Neutrophil (primary cell): ENCODE results near the gene SERPINA1.
A peak's percentile ranks its signal among the peaks of the same experiment; 100 is the strongest.

Source experiments
- H3K27ac ChIP-seq: fragments of 200-600 bp; sonication (generic); 2 replicates; pipeline ENCODE4 v1.5.1; 2016; ENCODE audit warnings: mild to moderate bottlenecking, moderate library complexity
- H3K27me3 ChIP-seq: fragments of 200-600 bp; sonication (generic); 2 replicates; pipeline ENCODE4 v1.6.0; 2016; ENCODE audit warnings: mild to moderate bottlenecking
- H3K36me3 ChIP-seq: fragments of 200-600 bp; sonication (generic); 2 replicates; pipeline ENCODE4 v1.5.1; 2017
- H3K4me1 ChIP-seq, 2 experiments: fragments of 200-600 bp in 1 of 2; sonication (generic) in 1 of 2; 1 replicate in 1 of 2; 2 replicates in 1 of 2; pipeline versions ENCODE4 v1.5.1 to v1.6.1; 2013 to 2016; ENCODE audit warnings: low read depth in 1 of 2, low read length in 1 of 2, mild to moderate bottlenecking in 1 of 2, moderate library complexity in 1 of 2; ENCODE audit not compliant: control insufficient read depth in 1 of 2, insufficient read depth in 1 of 2
- H3K4me3 ChIP-seq, 2 experiments: fragments of 200-600 bp in 1 of 2; sonication (generic) in 1 of 2; 1 replicate in 1 of 2; 2 replicates in 1 of 2; pipeline ENCODE4 v1.5.1; 2013 to 2016; ENCODE audit warnings: low read depth in 1 of 2, low read length in 1 of 2, mild to moderate bottlenecking in 1 of 2, moderate library complexity in 1 of 2
- H3K9me3 ChIP-seq: fragments of 200-600 bp; sonication (generic); 2 replicates; pipeline ENCODE4 v1.5.1; 2016
- CTCF ChIP-seq: fragments of 200-600 bp; sonication (generic); IDR thresholded peaks from 2 replicates; pipeline ENCODE4 v1.5.1; 2016; ENCODE audit warnings: antibody characterized with exemption

The SERPINA1 gene

GRCh38 chr14:94368243-94368590 is 20.2 kb downstream of the SERPINA1 start:
- Histone ChIP-seq H3K4me1 (peaks cover 0 to 4% of the 10 kb centered on the region in 2 experiments), H3K4me3 (no peak overlapping the region), H3K27me3 (no peaks in the 10 kb centered on the region), H3K36me3 (no peaks in the 10 kb centered on the region), H3K9me3 (no peaks in the 10 kb centered on the region), H3K27ac (no peak overlapping the region)
- no peak for TF ChIP-seq CTCF

DNA sequence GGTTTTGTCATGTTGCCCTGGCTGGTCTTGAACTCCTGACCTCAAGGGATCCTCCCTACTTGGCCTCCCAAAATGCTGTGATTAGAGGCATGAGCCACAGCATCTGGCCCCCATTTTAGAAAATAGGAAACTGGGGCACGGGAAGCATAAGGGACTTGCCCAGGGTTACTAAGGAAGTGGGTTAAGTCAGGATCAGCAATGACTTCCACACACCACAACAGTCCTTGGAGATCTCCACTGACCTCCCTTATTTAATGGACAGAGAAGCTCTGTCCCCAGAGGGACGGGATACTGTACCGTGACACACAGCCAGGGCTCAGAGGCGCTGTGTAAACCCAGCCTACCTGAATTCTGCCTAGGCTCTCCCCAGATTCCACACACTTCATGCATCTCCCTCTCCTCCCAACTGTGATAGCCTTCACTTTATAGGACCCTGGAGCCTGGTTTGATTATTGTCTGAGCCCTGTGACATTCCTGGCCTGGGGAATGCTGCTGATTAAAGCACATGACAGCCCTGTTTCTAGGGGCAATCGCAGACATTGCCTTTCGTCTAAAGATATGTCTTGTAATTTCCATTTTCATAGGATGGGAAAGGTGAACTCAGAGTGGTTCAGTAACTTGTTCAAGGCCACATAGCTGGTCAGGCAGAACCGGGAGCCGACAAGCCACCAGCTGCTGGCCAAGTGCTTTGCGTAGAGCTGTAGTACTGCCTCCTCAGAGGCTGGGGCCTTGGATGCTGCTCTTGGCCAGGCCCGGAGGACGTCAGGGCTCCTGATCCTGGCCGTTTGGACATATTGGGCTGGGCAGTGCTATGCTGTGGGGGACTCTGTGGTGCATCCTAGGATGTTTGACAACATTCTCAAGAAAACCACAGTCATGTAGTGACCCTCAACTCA is 20.8 kb downstream of the SERPINA1 start:
- Histone ChIP-seq H3K4me3 (no peak overlapping the region), H3K4me1 (peaks cover 0 to 4% of the 10 kb centered on the region in 2 experiments), H3K36me3 (no peaks in the 10 kb centered on the region), H3K27ac (peak overlapping the region; percentile 23), H3K9me3 (no peaks in the 10 kb centered on the region), H3K27me3 (no peaks in the 10 kb centered on the region)
- TF ChIP-seq CTCF = no peak

DNA sequence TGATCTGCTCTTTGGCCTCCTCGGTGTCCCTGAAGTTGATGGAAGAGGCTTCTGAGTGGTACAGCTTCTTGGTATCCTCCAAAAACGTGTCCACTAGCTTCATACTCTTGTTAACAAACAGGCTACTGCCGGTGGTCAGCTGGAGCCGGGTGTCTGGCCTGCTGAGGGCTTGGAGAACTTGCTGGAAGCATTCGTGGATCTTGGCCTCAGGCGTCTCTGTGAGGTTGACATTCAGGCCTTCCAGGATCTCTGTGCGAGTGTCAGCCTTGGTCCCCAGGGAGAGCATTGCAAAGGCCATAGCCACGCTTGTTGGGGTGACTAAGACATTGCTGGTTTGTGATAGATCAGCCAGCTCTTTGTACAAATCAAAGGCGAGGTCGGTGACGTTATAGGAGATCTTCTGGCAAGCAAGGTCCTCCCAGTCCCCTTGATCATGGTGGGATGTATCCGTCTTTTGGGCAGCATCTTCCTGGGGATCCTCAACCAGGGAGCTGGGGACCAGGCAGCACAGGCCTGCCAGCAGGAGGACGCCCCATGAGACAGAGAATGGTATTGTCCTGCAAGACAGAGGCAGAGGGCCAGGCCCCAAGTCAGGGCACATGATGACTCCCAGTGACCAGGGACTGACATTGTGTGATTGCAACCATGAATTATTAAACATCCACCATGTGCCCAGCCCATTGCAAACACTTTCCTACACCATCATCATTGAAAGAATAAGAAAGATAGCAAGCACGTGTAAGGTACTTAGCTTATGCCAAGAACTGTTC is 22.1 kb downstream of the SERPINA1 start, which contains the start of gene SERPINA2:
TSS of gene SERPINA2 (minus strand) at position 553 of the 770 bp plus-strand sequence.
- H3K27ac ChIP-seq = peak within 1 kb of the TSS; percentile 23
- H3K27me3 ChIP-seq = no peaks in the 10 kb centered on the region
- H3K36me3 ChIP-seq = no peaks in the 10 kb centered on the region
- TF ChIP-seq CTCF = no peak
- H3K9me3 ChIP-seq = no peaks in the 10 kb centered on the region
- peaks cover 0 to 4% of the 10 kb centered on the region in 2 experiments for H3K4me1 ChIP-seq
- H3K4me3 ChIP-seq = no peak within 1 kb of the TSS

DNA sequence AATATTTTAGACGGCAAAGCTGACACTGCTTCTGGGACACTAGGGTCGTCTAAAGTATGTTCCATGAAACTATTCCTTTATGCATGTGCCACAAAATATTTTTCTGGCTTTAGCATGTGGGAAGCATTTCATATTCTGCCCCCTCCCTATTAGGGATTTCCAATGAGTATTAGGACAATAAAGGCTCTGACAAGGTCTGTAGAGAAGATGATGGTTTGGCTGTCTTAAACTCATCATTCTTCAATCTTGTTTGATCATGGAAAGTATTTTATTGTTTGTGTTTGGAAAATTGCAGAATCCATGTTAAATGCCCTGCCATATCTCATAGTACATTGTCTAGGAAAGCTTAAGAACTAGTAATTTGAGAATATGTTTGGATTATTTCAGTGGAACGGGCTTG is 22.8 kb downstream of the SERPINA1 start:
- H3K27me3 ChIP-seq = no peaks in the 10 kb centered on the region
- no peak overlapping the region for H3K27ac ChIP-seq
- no peaks in the 10 kb centered on the region for H3K9me3 ChIP-seq
- H3K4me1 ChIP-seq = peaks cover 0 to 4% of the 10 kb centered on the region in 2 experiments
- no peak overlapping the region for H3K4me3 ChIP-seq
- TF ChIP-seq CTCF = no peak
- H3K36me3 ChIP-seq = no peaks in the 10 kb centered on the region

DNA sequence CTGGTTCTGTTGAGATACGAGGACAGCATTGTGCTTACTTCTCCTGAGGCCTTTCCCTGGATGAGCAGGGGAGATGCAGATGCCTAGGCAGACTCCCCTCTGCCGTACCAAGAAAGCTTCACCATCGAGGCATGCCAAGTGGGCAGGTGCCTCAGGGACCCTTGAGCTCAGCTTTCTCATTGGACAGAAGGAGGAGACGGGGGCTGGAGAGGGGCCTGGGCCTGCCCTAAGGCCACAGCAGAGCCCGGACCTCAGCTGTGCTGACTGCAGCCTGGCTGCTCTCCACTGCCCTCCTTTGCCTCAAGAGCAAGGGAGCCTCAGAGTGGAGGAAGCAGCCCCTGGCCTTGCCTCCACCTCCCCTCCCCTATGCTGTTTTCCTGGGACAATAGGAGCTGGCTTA is 23.4 kb downstream of the SERPINA1 start:
- no peak for TF ChIP-seq CTCF

More for the DNA sequence above, 23.4 kb downstream of the SERPINA1 start:
- H3K9me3 ChIP-seq = no peaks in the 10 kb centered on the region
- peaks cover 0 to 4% of the 10 kb centered on the region in 2 experiments for H3K4me1 ChIP-seq
- no peaks in the 10 kb centered on the region for H3K36me3 ChIP-seq
- no peaks in the 10 kb centered on the region for H3K27me3 ChIP-seq
- H3K4me3 ChIP-seq = no peak overlapping the region
- no peak overlapping the region for H3K27ac ChIP-seq
